Astrocyte of the spinal cord (primary cell): ENCODE measurements around the gene HCN2.

Experiments used
- DNase-seq: peaks from one replicate; pipeline ENCODE4 v3.0.0; 2011; ENCODE audit warnings: low read depth, low spot score
- H3K4me3 ChIP-seq: 2 replicates; pipeline ENCODE4 v1.5.1; 2011; ENCODE audit warnings: low read depth, mild to moderate bottlenecking, low read length, moderate library complexity
- CTCF ChIP-seq: IDR thresholded peaks from 2 replicates; pipeline ENCODE4 v1.5.1; 2012; ENCODE audit warnings: low read depth, mild to moderate bottlenecking, low read length, inconsistent platforms
- in situ Hi-C: cut with HindIII; loops from 2 replicates; pipeline ENCODE4 v1.10.0; 2017; ENCODE audit warnings: low sequenced_read_pairs

The HCN2 gene

GRCh38 chr19:589693-590395 is at the start of gene HCN2:
HCN2 (plus strand) TSS chr19:589881; CDS start chr19:589946, 65 bp downstream.
- in situ Hi-C loops, result no loop called here
- H3K4me3 ChIP-seq, result peak within 1 kb of the TSS; percentile 23
- no peak for DNase-seq
- no peak for TF ChIP-seq CTCF

- DNase-seq, result no peak
- in situ Hi-C loops, result no loop called here
- no peak for TF ChIP-seq CTCF
- H3K4me3 ChIP-seq, result no peak overlapping the region
Measured at GRCh38 chr19:540867-541637, 48.6 kb upstream of the HCN2 start.

- in situ Hi-C loops, result no loop called here
- no peak for DNase-seq
- no peak overlapping the region for H3K4me3 ChIP-seq
- no peak for TF ChIP-seq CTCF
Measured at GRCh38 chr19:541699-542098, 48.0 kb upstream of the HCN2 start.

GRCh38 chr19:542173-542866 is 47.4 kb upstream of the HCN2 start:
- no peak for TF ChIP-seq CTCF
- DNase-seq, result no peak
- H3K4me3 ChIP-seq, result no peak overlapping the region
- in situ Hi-C loops, result no loop called here

- in situ Hi-C loops, result no loop called here
- no peak within 1 kb of the TSS for H3K4me3 ChIP-seq
- DNase-seq, result no peak
Measured at GRCh38 chr19:543910-544608, 45.6 kb upstream of the HCN2 start, which contains the start of gene GZMM. GZMM (plus strand) TSS chr19:544053; CDS start chr19:544072, 19 bp downstream.

More at GRCh38 chr19:543910-544608, 45.6 kb upstream of the HCN2 start, which contains the start of gene GZMM:
- no peak for TF ChIP-seq CTCF
